AG09319 (cell line): Measurements from ENCODE around the gene MAP2K3.

Experiments
- DNase-seq: peaks from one replicate; pipeline ENCODE4 v3.0.0-alpha.2; 2010; ENCODE audit warnings: low read depth; ENCODE audit errors: extremely low read depth
- CTCF ChIP-seq: IDR thresholded peaks from 2 replicates; pipeline ENCODE4 v1.5.1; 2011; ENCODE audit warnings: low read depth, mild to moderate bottlenecking, inconsistent platforms, low read length, moderate library complexity

Gene MAP2K3

DNA sequence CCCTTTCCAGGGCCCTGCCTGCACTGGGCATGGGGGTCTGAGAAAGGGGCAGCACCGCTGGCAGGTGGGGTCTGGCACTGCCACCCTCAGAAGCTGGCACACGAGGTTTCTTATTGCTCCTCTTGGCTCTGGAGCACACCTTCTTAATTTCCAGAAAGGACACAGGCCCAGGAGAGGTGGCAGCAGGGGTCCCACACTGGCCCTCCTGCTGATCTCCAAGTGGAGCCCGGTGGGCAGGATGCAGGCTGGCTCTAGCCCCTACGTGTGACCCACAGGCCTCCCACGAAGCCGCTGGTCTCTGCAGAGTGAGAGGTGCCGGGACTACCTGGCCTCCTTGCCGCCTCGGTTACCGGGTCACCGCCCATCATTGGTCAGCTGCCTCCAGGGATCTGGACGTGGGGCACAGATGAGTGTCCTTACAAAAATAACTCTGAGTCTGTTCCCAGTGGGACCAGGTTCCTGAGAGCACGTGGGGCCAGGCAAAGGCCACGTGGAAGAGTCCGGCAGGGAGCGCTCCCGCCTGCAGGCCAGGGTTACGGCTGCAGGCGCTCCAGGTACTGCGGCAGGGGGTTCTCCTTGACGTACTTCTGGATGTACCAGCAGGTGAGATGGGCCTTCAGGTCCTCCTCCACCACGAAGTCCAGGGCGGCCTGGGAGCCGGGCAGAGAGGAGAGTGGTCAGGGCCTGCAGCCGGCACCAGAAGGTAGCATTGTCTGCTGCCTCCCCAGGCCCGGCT lies 41.6 kb upstream of the MAP2K3 start:
- DNase-seq: no peak
- TF ChIP-seq CTCF: no peak

GRCh38 chr17:21243516-21244303 lies 40.8 kb upstream of the MAP2K3 start:
- no peak for DNase-seq
- no peak for TF ChIP-seq CTCF

GRCh38 chr17:21245639-21246084 lies 38.8 kb upstream of the MAP2K3 start:
- DNase-seq: no peak
- TF ChIP-seq CTCF: no peak

- DNase-seq: no peak
- TF ChIP-seq CTCF: no peak
Observed at GRCh38 chr17:21246698-21247097, 37.8 kb upstream of the MAP2K3 start.

- TF ChIP-seq CTCF: no peak
- no peak for DNase-seq
Observed at GRCh38 chr17:21247552-21248258, 36.8 kb upstream of the MAP2K3 start.

GRCh38 chr17:21248500-21248899 lies 36.0 kb upstream of the MAP2K3 start:
- no peak for TF ChIP-seq CTCF
- DNase-seq: no peak
